WTC11 (cell line): Measurements from ENCODE around the gene KIRREL3. TPM values are rescaled to one million over a fixed set of nuclear protein-coding genes. Genes with fewer than 3 reads are reported as not detected.
A peak's percentile ranks its signal among the peaks of the same experiment; 100 is the strongest.

ENCODE experiments used
- ATAC-seq: fragments of 200-7000 bp; cut with Tn5 transposase; 2 replicates; pipeline ENCODE4 v1.10.0; 2021; ENCODE audit warnings: mild to moderate bottlenecking, moderate library complexity
- CTCF ChIA-PET: fragments of 300-600 bp; sonication (Branson Sonifier 250); formaldehyde crosslinking; loops from one replicate; lab custom pipeline; 2021; ENCODE audit warnings: antibody characterized with exemption; lab: Charles Lee
- POLR2A ChIA-PET: fragments of 350-600 bp; sonication (Branson Sonifier 250); formaldehyde crosslinking; loops from one replicate; lab custom pipeline; 2021; ENCODE audit warnings: antibody characterized with exemption; lab: Charles Lee
- DNase-seq: peaks from one replicate; pipeline ENCODE4 v3.0.0; 2021; ENCODE audit warnings: low spot score
- H3K27ac Mint-ChIP-seq: 2 replicates; pipeline ENCODE4 v1.8.0; 2021; ENCODE audit warnings: mixed read lengths
- H3K27me3 Mint-ChIP-seq: 2 replicates; pipeline ENCODE4 v1.8.0; 2021; ENCODE audit warnings: low read depth, mild to moderate bottlenecking, moderate library complexity, mixed read lengths
- H3K36me3 Mint-ChIP-seq: 2 replicates; pipeline ENCODE4 v1.8.0; 2021; ENCODE audit warnings: mixed read lengths
- H3K4me1 Mint-ChIP-seq: 2 replicates; pipeline ENCODE4 v1.8.0; 2022; ENCODE audit warnings: mixed read lengths
- H3K4me3 Mint-ChIP-seq: 2 replicates; pipeline ENCODE4 v1.8.0; 2021; ENCODE audit warnings: mild to moderate bottlenecking, moderate library complexity, mixed read lengths
- H3K9me3 Mint-ChIP-seq: 2 replicates; pipeline ENCODE4 v1.8.0; 2021; ENCODE audit warnings: mixed read lengths
- AFF4 ChIP-seq: sonication (generic); formaldehyde crosslinking; IDR thresholded peaks from 2 replicates; pipeline ENCODE4 v1.8.1; 2023; ENCODE audit warnings: mild to moderate bottlenecking, missing genetic modification reagents, borderline replicate concordance
- ATF1 ChIP-seq: sonication (generic); formaldehyde crosslinking; IDR thresholded peaks from 2 replicates; pipeline ENCODE4 v1.8.1; 2023; ENCODE audit warnings: mild to moderate bottlenecking, moderate library complexity, missing genetic modification reagents
- E2F1 ChIP-seq: sonication (generic); formaldehyde crosslinking; IDR thresholded peaks from 2 replicates; pipeline ENCODE4 v1.8.0; 2022; ENCODE audit warnings: mild to moderate bottlenecking, missing genetic modification reagents
- ESRRA ChIP-seq: sonication (generic); formaldehyde crosslinking; IDR thresholded peaks from 2 replicates; pipeline ENCODE4 v1.8.1; 2022; ENCODE audit warnings: mild to moderate bottlenecking, missing genetic modification reagents, borderline replicate concordance
- FOXJ3 ChIP-seq: sonication (generic); formaldehyde crosslinking; IDR thresholded peaks from 2 replicates; pipeline ENCODE4 v1.9.0; 2021; ENCODE audit warnings: missing genetic modification reagents, mild to moderate bottlenecking, borderline replicate concordance
- GTF2I ChIP-seq: fragments of 250-450 bp; sonication (Bioruptor Pico); conservative IDR thresholded peaks from 2 replicates; pipeline ENCODE4 v1.4.0; 2021; ENCODE audit warnings: mild to moderate bottlenecking
- HMGXB4 ChIP-seq: sonication (generic); formaldehyde crosslinking; IDR thresholded peaks from 2 replicates; pipeline ENCODE4 v1.8.1; 2023; ENCODE audit warnings: mild to moderate bottlenecking, moderate library complexity, missing genetic modification reagents
- MYBL2 ChIP-seq: sonication (generic); formaldehyde crosslinking; IDR thresholded peaks from 2 replicates; pipeline ENCODE4 v1.8.1; 2023; ENCODE audit warnings: mild to moderate bottlenecking, moderate library complexity, missing genetic modification reagents
- NFATC4 ChIP-seq: fragments of 250-450 bp; sonication (Bioruptor Pico); IDR thresholded peaks from 2 replicates; pipeline ENCODE4 v1.9.0; 2021; ENCODE audit warnings: mild to moderate bottlenecking
- NR3C1 ChIP-seq: sonication (generic); formaldehyde crosslinking; conservative IDR thresholded peaks from 2 replicates; pipeline ENCODE4 v1.8.1; 2023; ENCODE audit warnings: low read depth, mild to moderate bottlenecking, missing genetic modification reagents
- STAT6 ChIP-seq: sonication (generic); formaldehyde crosslinking; conservative IDR thresholded peaks from 2 replicates; pipeline ENCODE4 v1.8.1; 2023; ENCODE audit warnings: mild to moderate bottlenecking, low read depth, missing genetic modification reagents, moderate library complexity
- TCF7 ChIP-seq: sonication (generic); formaldehyde crosslinking; IDR thresholded peaks from 2 replicates; pipeline ENCODE4 v1.8.0; 2022; ENCODE audit warnings: mild to moderate bottlenecking, low read depth, missing genetic modification reagents, moderate library complexity
- TEAD1 ChIP-seq: sonication (generic); formaldehyde crosslinking; IDR thresholded peaks from 2 replicates; pipeline ENCODE4 v1.8.0; 2022; ENCODE audit warnings: mild to moderate bottlenecking, missing genetic modification reagents
- TEAD4 ChIP-seq: sonication (generic); formaldehyde crosslinking; IDR thresholded peaks from 2 replicates; pipeline ENCODE4 v1.8.0; 2022; ENCODE audit warnings: mild to moderate bottlenecking, missing genetic modification reagents
- TP53 ChIP-seq: sonication (generic); formaldehyde crosslinking; IDR thresholded peaks from 2 replicates; pipeline ENCODE4 v1.8.1; 2023; ENCODE audit warnings: mild to moderate bottlenecking, missing genetic modification reagents
- ZBTB21 ChIP-seq: sonication (generic); formaldehyde crosslinking; IDR thresholded peaks from 2 replicates; pipeline ENCODE4 v1.8.1; 2023; ENCODE audit warnings: mild to moderate bottlenecking, missing genetic modification reagents, borderline replicate concordance
- ZNF138 ChIP-seq: sonication (generic); formaldehyde crosslinking; conservative IDR thresholded peaks from 2 replicates; pipeline ENCODE4 v1.8.1; 2022; ENCODE audit warnings: mild to moderate bottlenecking, moderate library complexity, missing genetic modification reagents
- ZNF232 ChIP-seq: sonication (generic); formaldehyde crosslinking; IDR thresholded peaks from 2 replicates; pipeline ENCODE4 v1.8.0; 2022; ENCODE audit warnings: mild to moderate bottlenecking, missing genetic modification reagents
- ZNF396 ChIP-seq: fragments of 250-450 bp; sonication (Bioruptor Pico); IDR thresholded peaks from 2 replicates; pipeline ENCODE4 v1.8.0; 2021; ENCODE audit warnings: mild to moderate bottlenecking, moderate library complexity, borderline replicate concordance
- ZNF512 ChIP-seq: sonication (generic); formaldehyde crosslinking; IDR thresholded peaks from 2 replicates; pipeline ENCODE4 v1.8.1; 2022; ENCODE audit warnings: missing genetic modification reagents, borderline replicate concordance
- total RNA-seq: library from RNA; stranded (reverse); gene quantifications from 3 replicates; pipeline ENCODE4 v1.2.3, GENCODE V29; 2021

KIRREL3 gene
- total RNA-seq, 1 experiment from 2014 or later = 0.59 TPM

GRCh38 chr11:126403658-126404057 is 596.9 kb downstream of the KIRREL3 start:
- peaks cover 32% of the 10 kb centered on the region for H3K4me1 Mint-ChIP-seq
- peaks cover 7% of the 10 kb centered on the region for H3K9me3 Mint-ChIP-seq
- H3K36me3 Mint-ChIP-seq = 0 out of 2 replicates have a peak, but pooled peaks cover 3% of the 10 kb centered on the region
- POLR2A ChIA-PET = no interaction called here
- peak; percentile 8; the same call in 1 of the 2 replicates for ATAC-seq
- H3K27me3 Mint-ChIP-seq = no peaks in the 10 kb centered on the region
- H3K27ac Mint-ChIP-seq = no peak overlapping the region
- DNase-seq = no peak
- no peak overlapping the region for H3K4me3 Mint-ChIP-seq
- no peak for TF ChIP-seq TEAD1 (CRISPR knock-in tag)
- no peak for TF ChIP-seq FOXJ3 (CRISPR knock-in tag)
- TF ChIP-seq HMGXB4 (CRISPR knock-in tag) = no peak
- no peak for TF ChIP-seq ZNF396 (CRISPR knock-in tag)
- TF ChIP-seq NR3C1 (CRISPR knock-in tag) = no peak
- no peak for TF ChIP-seq AFF4 (CRISPR knock-in tag)
- CTCF ChIA-PET = interaction anchor here (0.5 to 4.0 kb wide), 4 partner anchors 9 to 482 kb away, joined by 3 to 15 read pairs (median 10); no protein-coding TSS in a partner anchor

GRCh38 chr11:126403022-126403581 is 597.5 kb downstream of the KIRREL3 start:
- CTCF ChIA-PET = interaction anchor here (1.8 to 4.0 kb wide), 3 partner anchors 9 to 93 kb away, joined by 9 to 15 read pairs (median 10); no protein-coding TSS in a partner anchor
- ATAC-seq = peak; percentile 69

More at GRCh38 chr11:126403022-126403581, 597.5 kb downstream of the KIRREL3 start:
- H3K4me1 Mint-ChIP-seq = peaks cover 32% of the 10 kb centered on the region
- no peak for DNase-seq
- no peak for TF ChIP-seq ATF1 (CRISPR knock-in tag)
- no peak for TF ChIP-seq ESRRA (CRISPR knock-in tag)
- TF ChIP-seq TEAD4 (CRISPR knock-in tag) = no peak
- TF ChIP-seq FOXJ3 (CRISPR knock-in tag) = no peak
- no peak for TF ChIP-seq ZBTB21 (CRISPR knock-in tag)
- TF ChIP-seq TP53 (CRISPR knock-in tag) = no peak
- no peak for TF ChIP-seq NFATC4 (CRISPR knock-in tag)
- TF ChIP-seq ZNF138 = no peak
- TF ChIP-seq ZNF232 (CRISPR knock-in tag) = no peak
- no peak for TF ChIP-seq ZNF512 (CRISPR knock-in tag)
- no peak for TF ChIP-seq STAT6 (CRISPR knock-in tag)
- TF ChIP-seq NR3C1 (CRISPR knock-in tag) = no peak
- no peak for TF ChIP-seq E2F1
- no peak for TF ChIP-seq GTF2I
- no peak for TF ChIP-seq MYBL2 (CRISPR knock-in tag)
- no peak for TF ChIP-seq TCF7 (CRISPR knock-in tag)
- no peak overlapping the region for H3K27ac Mint-ChIP-seq
- no peak overlapping the region for H3K4me3 Mint-ChIP-seq
- H3K36me3 Mint-ChIP-seq = 0 out of 2 replicates have a peak, but pooled peaks cover 3% of the 10 kb centered on the region
- POLR2A ChIA-PET = no interaction called here
- peaks cover 7% of the 10 kb centered on the region for H3K9me3 Mint-ChIP-seq
- no peaks in the 10 kb centered on the region for H3K27me3 Mint-ChIP-seq
